HepG2 (cell line): ENCODE measurements around the gene EXOC6B. TPM values are rescaled to one million over a fixed set of nuclear protein-coding genes. Genes with fewer than 3 reads are reported as not detected.
A peak's percentile ranks its signal among the peaks of the same experiment; 100 is the strongest.

Experiments used
- BRCA1 ChIP-seq: sonication (generic); formaldehyde crosslinking; IDR thresholded peaks from 2 replicates; pipeline ENCODE4 v1.4.0; 2020; ENCODE audit warnings: missing genetic modification reagents
- CBX5 ChIP-seq: sonication (generic); formaldehyde crosslinking; IDR thresholded peaks from 2 replicates; pipeline ENCODE4 v1.4.0; 2020; ENCODE audit warnings: missing genetic modification reagents, borderline replicate concordance
- CEBPB ChIP-seq: IDR thresholded peaks from 2 replicates; pipeline ENCODE4 v1.6.1; 2011; ENCODE audit warnings: low read depth, low read length, improper control_type of control experiment, borderline replicate concordance
- CREM ChIP-seq, 2 experiments: sonication (generic) in 1 of 2; formaldehyde crosslinking in 1 of 2; IDR thresholded peaks; 2 replicates each; pipeline versions ENCODE4 v1.4.0 to v1.6.1; 2016 to 2020; ENCODE audit warnings: antibody characterized with exemption in 1 of 2, mild to moderate bottlenecking in 1 of 2, missing genetic modification reagents in 1 of 2
- DBP ChIP-seq: sonication (generic); formaldehyde crosslinking; IDR thresholded peaks from 2 replicates; pipeline ENCODE4 v1.4.0; 2020; ENCODE audit warnings: missing genetic modification reagents; ENCODE audit errors: not compliant biosample characterization
- EP300 ChIP-seq, 3 experiments: sonication (generic) in 1 of 3; formaldehyde crosslinking in 1 of 3; IDR thresholded peaks; 2 replicates each; pipeline versions ENCODE4 v1.5.1 to v1.6.1; 2011 to 2020; ENCODE audit warnings: low read depth in 2 of 3, low read length in 2 of 3, borderline replicate concordance in 1 of 3, improper control_type of control experiment in 1 of 3, mild to moderate bottlenecking in 1 of 3, missing genetic modification reagents in 1 of 3, moderate library complexity in 1 of 3
- FOXP1 ChIP-seq, 2 experiments: fragments of 450-650 bp in 1 of 2; IDR thresholded peaks; 2 replicates each; pipeline ENCODE4 v1.6.1; 2017 to 2018; ENCODE audit warnings: antibody characterized with exemption in 1 of 2
- HOXA7 ChIP-seq: sonication (generic); formaldehyde crosslinking; IDR thresholded peaks from 2 replicates; pipeline ENCODE4 v1.8.1; 2022; ENCODE audit warnings: mild to moderate bottlenecking, missing genetic modification reagents, moderate library complexity
- MLLT10 ChIP-seq: sonication (generic); formaldehyde crosslinking; IDR thresholded peaks from 2 replicates; pipeline ENCODE4 v1.4.0; 2020; ENCODE audit warnings: missing genetic modification reagents
- NFE2L1 ChIP-seq: sonication (generic); formaldehyde crosslinking; IDR thresholded peaks from 2 replicates; pipeline ENCODE4 v1.4.0; 2020; ENCODE audit warnings: missing genetic modification reagents, mild to moderate bottlenecking, borderline replicate concordance
- PLSCR1 ChIP-seq: sonication (generic); formaldehyde crosslinking; IDR thresholded peaks from 2 replicates; pipeline ENCODE4 v1.5.0; 2020; ENCODE audit warnings: missing genetic modification reagents, mild to moderate bottlenecking, borderline replicate concordance
- POLR2AphosphoS5 ChIP-seq: IDR thresholded peaks from 2 replicates; pipeline ENCODE4 v1.6.1; 2012; ENCODE audit warnings: low read depth, low read length
- TERF1 ChIP-seq: sonication (generic); formaldehyde crosslinking; IDR thresholded peaks from 2 replicates; pipeline ENCODE4 v1.8.0; 2022; ENCODE audit warnings: mild to moderate bottlenecking, missing genetic modification reagents, moderate library complexity
- TP53 ChIP-seq: sonication (generic); formaldehyde crosslinking; conservative IDR thresholded peaks from 2 replicates; pipeline ENCODE4 v1.4.0; 2020; ENCODE audit warnings: missing genetic modification reagents
- ZBTB10 ChIP-seq: sonication (generic); formaldehyde crosslinking; IDR thresholded peaks from 2 replicates; pipeline ENCODE4 v1.4.0; 2020; ENCODE audit warnings: missing genetic modification reagents, borderline replicate concordance
- ZNF513 ChIP-seq: sonication (generic); formaldehyde crosslinking; conservative IDR thresholded peaks from 2 replicates; pipeline ENCODE4 v1.5.0; 2020; ENCODE audit warnings: missing genetic modification reagents
- ZNF720 ChIP-seq: sonication (generic); formaldehyde crosslinking; IDR thresholded peaks from 2 replicates; pipeline ENCODE4 v1.4.0; 2020; ENCODE audit warnings: missing genetic modification reagents
- ZNF749 ChIP-seq: sonication (generic); formaldehyde crosslinking; IDR thresholded peaks from 2 replicates; pipeline ENCODE4 v1.8.0; 2022; ENCODE audit warnings: mild to moderate bottlenecking, missing genetic modification reagents, moderate library complexity, borderline replicate concordance
- ZNF784 ChIP-seq: sonication (generic); formaldehyde crosslinking; IDR thresholded peaks from 2 replicates; pipeline ENCODE4 v1.5.1; 2020; ENCODE audit warnings: missing genetic modification reagents, mild to moderate bottlenecking, borderline replicate concordance
- polyA plus RNA-seq, 8 experiments: library from polyadenylated mRNA; depleted of rRNA in 3 of 8; stranded (reverse) in 7 of 8; unstranded in 1 of 8; fragments of >200 nt; fragmentation: Illumina TruSeq in 4 of 8; extraction: Trizol in 4 of 8; gene quantifications; 2 replicates each; pipeline versions ENCODE4 v1.2.1 to v1.2.3, GENCODE V29; 2011 to 2016; ENCODE audit warnings: low read depth in 4 of 8, missing spikeins in 1 of 8, mixed read lengths in 1 of 8; ENCODE audit not compliant: insufficient read depth in 1 of 8
- total RNA-seq, 5 experiments: library from RNA; depleted of rRNA; stranded (reverse); fragments of >200 nt; fragmentation: Illumina TruSeq; extraction: Trizol; gene quantifications; 2 replicates each; pipeline ENCODE4 v1.2.3, GENCODE V29; 2016; ENCODE audit warnings: low read depth in 1 of 5

The EXOC6B gene
- total and polyA plus RNA-seq, 2 of the 13 experiments (the other 11 are each of a cell fraction or from before 2014, with no cell fraction given): 9.1 to 15.9 TPM

GRCh38 chr2:72548081-72548764 lies 277.6 kb downstream of the EXOC6B start (continued):
- TF ChIP-seq ZBTB10 (no peak), ZNF513 (CRISPR knock-in tag) (no peak), ZNF720 (no peak), TP53 (CRISPR knock-in tag) (no peak), ZNF749 (CRISPR knock-in tag) (no peak), TERF1 (CRISPR knock-in tag) (no peak), EP300 (IDR thresholded peaks at IDR 0.05; ENCODE audit: low read depth in 2 of 2, low read length in 2 of 2) (peak in 1 of 2 experiments; percentile 78; a peak in 1 of 4 replicates), EP300 (CRISPR knock-in tag; IDR thresholded peaks at IDR 0.05; ENCODE audit: borderline replicate concordance) (peak; percentile 69; the same call in 1 of the 2 replicates), CEBPB (peak; percentile 65; the same call in 1 of the 2 replicates), CREM (IDR thresholded peaks at IDR 0.05) (peak; percentile 61; the same call in 1 of the 2 replicates), CREM (CRISPR knock-in tag; IDR thresholded peaks at IDR 0.05) (no peak), FOXP1 (IDR thresholded peaks at IDR 0.05) (no peak), FOXP1 (CRISPR knock-in tag; IDR thresholded peaks at IDR 0.05) (peak; percentile 5; the same call in 1 of the 2 replicates), NFE2L1 (CRISPR knock-in tag) (no peak), BRCA1 (no peak), ZNF784 (CRISPR knock-in tag) (no peak), DBP (CRISPR knock-in tag) (no peak), PLSCR1 (CRISPR knock-in tag) (no peak), HOXA7 (CRISPR knock-in tag) (no peak), MLLT10 (CRISPR knock-in tag) (no peak), POLR2AphosphoS5 (no peak), CBX5 (CRISPR knock-in tag) (no peak)
